ENCODE data around the gene CCL23. TPM values are rescaled to one million over a fixed set of nuclear protein-coding genes. Genes with fewer than 3 reads are reported as not detected.

CCL23 gene
- total and polyA plus RNA-seq, 12 donors, result 1.9 to 25.7 (median 6.9) TPM

DNA sequence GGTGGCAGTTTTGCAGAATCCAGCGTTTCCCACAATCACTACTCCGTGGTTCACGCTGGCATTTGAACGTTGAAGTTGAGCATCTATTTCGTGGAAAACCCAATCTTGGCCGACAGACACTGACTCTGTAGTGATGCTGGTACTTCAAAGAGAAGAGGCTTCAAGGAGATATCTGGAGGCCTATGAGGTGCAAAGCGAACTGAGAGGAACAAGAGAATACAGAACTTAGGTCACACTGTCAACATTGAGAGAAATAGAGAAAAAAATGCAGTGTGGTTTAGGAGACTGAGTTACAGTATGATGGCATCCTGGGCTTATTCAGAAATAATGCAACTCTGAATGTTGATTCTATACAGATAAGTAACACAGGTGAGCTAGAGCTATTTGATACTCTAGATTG is 52.5 kb downstream of the CCL23 start:
- 81 to 94% (median 92%) methylated on average over 7 of the region's 7 CpGs for WGBS, 4 donors
- no peaks in the 10 kb centered on the region for H3K4me1 ChIP-seq (replicated peaks in 1 of 2)
- no peak for TF ChIP-seq POLR2A (IDR thresholded peaks at IDR 0.05)
- TF ChIP-seq, protein P1, sequence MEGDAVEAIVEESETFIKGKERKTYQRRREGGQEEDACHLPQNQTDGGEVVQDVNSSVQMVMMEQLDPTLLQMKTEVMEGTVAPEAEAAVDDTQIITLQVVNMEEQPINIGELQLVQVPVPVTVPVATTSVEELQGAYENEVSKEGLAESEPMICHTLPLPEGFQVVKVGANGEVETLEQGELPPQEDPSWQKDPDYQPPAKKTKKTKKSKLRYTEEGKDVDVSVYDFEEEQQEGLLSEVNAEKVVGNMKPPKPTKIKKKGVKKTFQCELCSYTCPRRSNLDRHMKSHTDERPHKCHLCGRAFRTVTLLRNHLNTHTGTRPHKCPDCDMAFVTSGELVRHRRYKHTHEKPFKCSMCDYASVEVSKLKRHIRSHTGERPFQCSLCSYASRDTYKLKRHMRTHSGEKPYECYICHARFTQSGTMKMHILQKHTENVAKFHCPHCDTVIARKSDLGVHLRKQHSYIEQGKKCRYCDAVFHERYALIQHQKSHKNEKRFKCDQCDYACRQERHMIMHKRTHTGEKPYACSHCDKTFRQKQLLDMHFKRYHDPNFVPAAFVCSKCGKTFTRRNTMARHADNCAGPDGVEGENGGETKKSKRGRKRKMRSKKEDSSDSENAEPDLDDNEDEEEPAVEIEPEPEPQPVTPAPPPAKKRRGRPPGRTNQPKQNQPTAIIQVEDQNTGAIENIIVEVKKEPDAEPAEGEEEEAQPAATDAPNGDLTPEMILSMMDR (IDR thresholded peaks at IDR 0.05), result no peak
- intact Hi-C loops (cut with DNase I), result no loop called here
- no peak overlapping the region for H3K27ac ChIP-seq
- H3K36me3 ChIP-seq (replicated peaks in 1 of 2), result no peaks in the 10 kb centered on the region
- H3K9me3 ChIP-seq (replicated peaks in 1 of 3), result no peaks in the 10 kb centered on the region
- H3K4me3 ChIP-seq, result no peak overlapping the region
- H3K27me3 ChIP-seq, result peaks cover 5% of the 10 kb centered on the region
- DNase-seq, result no peak

DNA sequence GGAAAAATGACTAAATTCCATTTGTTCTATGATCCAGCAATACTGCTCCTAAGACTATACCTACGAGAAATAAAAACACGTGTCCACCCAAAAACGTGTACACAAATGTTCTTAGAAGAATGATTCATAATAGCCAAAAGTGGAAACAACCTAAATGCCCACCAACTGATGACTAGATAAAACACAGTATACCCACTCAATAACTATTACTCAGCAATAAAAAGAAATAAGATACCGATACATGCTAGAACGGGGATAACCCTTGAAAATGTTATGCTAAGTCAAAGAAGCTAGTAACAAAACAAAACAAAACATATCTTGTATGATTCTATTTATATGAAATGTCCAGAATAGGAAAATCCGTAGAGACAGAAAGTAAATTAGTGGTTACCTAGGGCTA is 54.1 kb downstream of the CCL23 start:
- H3K27ac ChIP-seq, result no peak overlapping the region
- WGBS, 4 donors, result 73 to 79% (median 76%) methylated on average over 6 of the region's 6 CpGs
- no peak for TF ChIP-seq POLR2A (IDR thresholded peaks at IDR 0.05)
- TF ChIP-seq, protein P1 (IDR thresholded peaks at IDR 0.05), result no peak
- H3K27me3 ChIP-seq, result peaks cover 5% of the 10 kb centered on the region
- DNase-seq, result no peak
- no peaks in the 10 kb centered on the region for H3K36me3 ChIP-seq (replicated peaks in 1 of 2)
- H3K4me3 ChIP-seq, result no peak overlapping the region
- H3K4me1 ChIP-seq (replicated peaks in 1 of 2), result no peaks in the 10 kb centered on the region
- intact Hi-C loops (cut with DNase I), result no loop called here
- H3K9me3 ChIP-seq (replicated peaks in 1 of 3), result no peaks in the 10 kb centered on the region

Other genes starting within 250 kb of the CCL23 start
- gene MMP28, start 222.3 kb downstream of the CCL23 start, total RNA-seq, result 10 to 100 TPM in 1 of 9 donors, 1 to 10 TPM in 7, under 1 TPM in 1; 0.67 to 11.1 (median 4.8) TPM
- 1 to 10 TPM in 2 of 3 donors, under 1 TPM in 1; 0.97 to 7.4 (median 4.3) TPM for gene MMP28, start 222.3 kb downstream of the CCL23 start, polyA plus RNA-seq
- 100 to 1,000 TPM in 4 of 9 donors, 10 to 100 TPM in 5; 27.8 to 153 (median 60.2) TPM for gene TAF15, start 208.5 kb downstream of the CCL23 start, total RNA-seq
- gene TAF15, start 208.5 kb downstream of the CCL23 start, polyA plus RNA-seq, result 100 to 1,000 TPM; 143 to 213 (median 199) TPM
- not detected for gene HEATR9, start 149.1 kb downstream of the CCL23 start, total RNA-seq
- gene HEATR9, start 149.1 kb downstream of the CCL23 start, polyA plus RNA-seq, result under 1 TPM; 0.03 to 0.32 (median 0.13) TPM
- gene CCL5, start 137.6 kb downstream of the CCL23 start, total RNA-seq, result 10 to 100 TPM in 2 of 9 donors, 1 to 10 TPM in 6, under 1 TPM in 1; 0.83 to 10.7 (median 4.0) TPM
- 1 to 10 TPM; 5.4 to 8.8 (median 7.6) TPM for gene CCL5, start 137.6 kb downstream of the CCL23 start, polyA plus RNA-seq
- 1 to 10 TPM in 1 of 9 donors, not detected in 8; 1.1 TPM for gene RDM1, start 87.2 kb downstream of the CCL23 start, total RNA-seq
- gene RDM1, start 87.2 kb downstream of the CCL23 start, polyA plus RNA-seq, result under 1 TPM in 1 of 3 donors, not detected in 2; 0.48 TPM
- not detected for gene LYZL6, start 74.3 kb downstream of the CCL23 start, total RNA-seq
- gene LYZL6, start 74.3 kb downstream of the CCL23 start, polyA plus RNA-seq, result not detected
- gene CCL16, start 36.5 kb downstream of the CCL23 start, total RNA-seq, result 1 to 10 TPM in 1 of 9 donors, under 1 TPM in 5, not detected in 3; 0.22 to 1.6 (median 0.57) TPM
- gene CCL16, start 36.5 kb downstream of the CCL23 start, polyA plus RNA-seq, result 1 to 10 TPM in 1 of 3 donors, under 1 TPM in 2; 0.16 to 3.2 (median 0.24) TPM
- 100 to 1,000 TPM in 3 of 9 donors, 10 to 100 TPM in 6; 15.3 to 129 (median 53.2) TPM for gene CCL14, start 31.2 kb downstream of the CCL23 start, total RNA-seq
- 100 to 1,000 TPM in 2 of 3 donors, 10 to 100 TPM in 1; 75.8 to 268 (median 250) TPM for gene CCL14, start 31.2 kb downstream of the CCL23 start, polyA plus RNA-seq
- gene CCL15, start 16.4 kb downstream of the CCL23 start, total RNA-seq, result 1 to 10 TPM in 3 of 9 donors, under 1 TPM in 2, not detected in 4; 0.28 to 1.7 (median 1.1) TPM
- under 1 TPM in 2 of 3 donors, not detected in 1; 0.17 to 0.38 TPM for gene CCL15, start 16.4 kb downstream of the CCL23 start, polyA plus RNA-seq
- gene CCL18, start 46.3 kb upstream of the CCL23 start, total RNA-seq, result 1 to 10 TPM in 4 of 9 donors, under 1 TPM in 1, not detected in 4; 0.32 to 2.2 (median 1.6) TPM
- gene CCL18, start 46.3 kb upstream of the CCL23 start, polyA plus RNA-seq, result 1 to 10 TPM in 2 of 3 donors, not detected in 1; 1.2 to 5.2 TPM
- gene CCL3, start 72.2 kb upstream of the CCL23 start, total RNA-seq, result 10 to 100 TPM in 2 of 9 donors, 1 to 10 TPM in 6, under 1 TPM in 1; 0.54 to 15.3 (median 4.8) TPM
- gene CCL3, start 72.2 kb upstream of the CCL23 start, polyA plus RNA-seq, result 1 to 10 TPM; 3.8 to 9.9 (median 5.2) TPM
- 10 to 100 TPM in 2 of 9 donors, 1 to 10 TPM in 6, under 1 TPM in 1; 0.72 to 17.5 (median 5.5) TPM for gene CCL4, start 85.9 kb upstream of the CCL23 start, total RNA-seq
- gene CCL4, start 85.9 kb upstream of the CCL23 start, polyA plus RNA-seq, result 10 to 100 TPM in 1 of 3 donors, 1 to 10 TPM in 2; 3.8 to 10.0 (median 5.2) TPM
- 10 to 100 TPM in 1 of 9 donors, 1 to 10 TPM in 5, under 1 TPM in 1, not detected in 2; 0.39 to 10.5 (median 2.7) TPM for gene TBC1D3B, start 158.7 kb upstream of the CCL23 start, total RNA-seq
- gene TBC1D3B, start 158.7 kb upstream of the CCL23 start, polyA plus RNA-seq, result 10 to 100 TPM in 2 of 3 donors, not detected in 1; 10.4 to 12.9 TPM
- 1 to 10 TPM in 3 of 9 donors, under 1 TPM in 2, not detected in 4; 0.41 to 1.7 (median 1.4) TPM for gene CCL3L1, start 178.8 kb upstream of the CCL23 start, total RNA-seq
- 1 to 10 TPM in 1 of 3 donors, under 1 TPM in 2; 0.54 to 3.0 (median 0.72) TPM for gene CCL3L1, start 178.8 kb upstream of the CCL23 start, polyA plus RNA-seq
- gene CCL4L2, start 193.1 kb upstream of the CCL23 start, total RNA-seq, result 1 to 10 TPM in 6 of 9 donors, under 1 TPM in 2, not detected in 1; 0.57 to 3.8 (median 2.2) TPM
- 1 to 10 TPM; 1.3 to 5.1 (median 2.2) TPM for gene CCL4L2, start 193.1 kb upstream of the CCL23 start, polyA plus RNA-seq
- gene TBC1D3I, start 246.6 kb upstream of the CCL23 start, total RNA-seq, result under 1 TPM in 3 of 9 donors, not detected in 6; 0.18 to 0.89 (median 0.22) TPM
- gene TBC1D3I, start 246.6 kb upstream of the CCL23 start, polyA plus RNA-seq, result 1 to 10 TPM in 2 of 3 donors, not detected in 1; 1.4 to 2.4 TPM

Measured in adrenal gland (tissue), 12 donors.